T-helper 9 cell (primary cell): ENCODE data around the gene PDZD2.
"Not testable (repeated sequence)": the region's sequence is repeated elsewhere in the genome, so short reads cannot be mapped to it uniquely, and the experiment has no call there.

ENCODE experiments used
- DNase-seq: peaks from one replicate; pipeline ENCODE4 v3.0.0-alpha.2; 2020

Gene PDZD2

DNA sequence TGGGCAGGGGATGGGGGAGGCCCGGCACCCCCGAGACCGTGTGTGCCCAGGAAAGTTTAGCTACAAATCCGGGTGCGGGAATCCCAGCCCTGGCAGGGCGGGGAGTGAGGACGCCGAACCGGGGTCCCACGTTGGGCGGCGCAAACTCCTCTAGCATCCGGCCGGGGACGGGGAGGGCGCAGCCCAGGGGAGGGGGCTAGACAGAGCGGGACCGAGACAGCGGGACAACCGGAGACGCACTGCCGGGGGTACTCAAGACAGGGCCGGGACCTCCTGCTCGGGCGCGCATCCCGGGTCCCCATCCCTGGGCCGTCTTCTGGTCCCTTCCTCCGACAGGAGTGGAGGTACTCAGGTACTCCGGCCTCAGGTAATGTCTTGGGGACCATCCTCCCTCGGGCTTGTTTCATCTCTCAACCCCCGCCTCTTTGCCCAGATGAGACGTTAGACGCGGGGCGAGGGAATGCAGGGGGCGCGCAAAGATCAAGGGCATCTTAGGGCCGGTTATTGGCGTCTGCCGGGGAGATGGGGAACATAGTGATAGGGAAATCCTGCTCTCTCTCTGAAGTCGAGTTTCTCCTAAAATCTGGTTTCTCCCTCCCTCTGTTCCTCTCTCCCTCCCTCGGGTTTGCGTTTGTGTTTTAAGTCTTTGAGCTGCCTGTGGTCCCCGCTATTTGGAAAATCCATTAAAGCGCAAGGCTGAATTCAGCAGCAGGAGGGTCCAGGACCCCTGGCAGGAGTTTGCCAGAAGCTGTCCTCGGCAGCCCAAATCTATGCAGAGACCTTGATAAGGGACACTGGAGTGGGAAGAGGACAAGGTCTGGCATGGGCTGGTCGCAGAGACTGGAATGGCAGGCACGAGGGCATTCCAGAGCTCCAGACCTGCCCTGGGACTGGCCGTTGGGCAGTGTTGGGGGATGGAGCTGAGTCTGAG lies 815 bp downstream of the PDZD2 start:
- DNase-seq = no peak

- DNase-seq = no peak
These were observed 1.6 kb downstream of the PDZD2 start for GRCh38 chr5:31640573-31640972.

GRCh38 chr5:31641059-31641458 lies 2.1 kb downstream of the PDZD2 start:
- DNase-seq = no peak

- DNase-seq = no peak
These were observed 2.6 kb downstream of the PDZD2 start for GRCh38 chr5:31641575-31641974.

- DNase-seq = no peak
These were observed 6.6 kb downstream of the PDZD2 start for GRCh38 chr5:31645420-31646081.

GRCh38 chr5:31648326-31648725 lies 9.4 kb downstream of the PDZD2 start:
- DNase-seq = no peak

DNA sequence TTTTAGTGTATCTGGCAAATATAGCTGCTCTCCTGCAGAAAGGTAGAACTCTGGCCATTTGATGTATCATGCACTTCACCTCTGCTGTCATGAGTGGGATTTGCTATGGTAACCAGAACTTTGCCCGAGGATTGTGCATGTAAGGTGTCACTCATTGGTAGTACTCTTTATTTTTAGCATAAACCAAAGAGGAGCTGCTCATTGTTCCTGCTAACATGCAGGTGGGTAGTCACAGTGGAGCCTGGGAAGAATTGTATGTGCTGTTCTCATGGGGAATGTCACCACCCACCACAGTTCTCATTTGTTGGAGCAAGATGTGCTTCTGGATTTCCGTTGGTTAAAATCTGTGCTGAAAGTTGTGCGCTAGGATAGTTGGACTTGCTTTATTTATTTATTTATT lies 12.3 kb downstream of the PDZD2 start:
- DNase-seq = no peak

GRCh38 chr5:31655491-31655890 lies 16.6 kb downstream of the PDZD2 start:
- no peak for DNase-seq

DNA sequence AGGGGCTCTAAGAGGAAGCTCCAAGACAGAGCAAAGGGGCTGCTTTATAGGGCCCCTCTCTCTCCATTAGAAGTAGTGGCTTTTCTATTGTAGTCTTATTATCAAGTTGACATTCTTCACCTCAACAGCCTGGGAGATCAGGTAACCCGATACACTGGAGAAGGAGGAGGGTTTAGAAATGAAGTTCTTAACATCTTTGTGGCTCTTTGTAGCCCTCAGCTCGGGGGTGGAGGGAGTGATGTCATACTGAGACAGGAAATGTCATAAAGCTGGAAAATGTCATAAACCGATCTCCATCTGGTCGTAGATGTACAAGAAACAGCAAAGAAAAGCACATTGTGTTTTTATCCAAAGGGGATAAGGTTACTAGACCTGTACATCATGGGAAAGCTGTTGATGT lies 17.9 kb downstream of the PDZD2 start:
- no peak for DNase-seq

GRCh38 chr5:31657315-31657979 lies 18.5 kb downstream of the PDZD2 start:
- DNase-seq = no peak

- no peak for DNase-seq
These were observed 22.3 kb downstream of the PDZD2 start for GRCh38 chr5:31661257-31661656.

DNA sequence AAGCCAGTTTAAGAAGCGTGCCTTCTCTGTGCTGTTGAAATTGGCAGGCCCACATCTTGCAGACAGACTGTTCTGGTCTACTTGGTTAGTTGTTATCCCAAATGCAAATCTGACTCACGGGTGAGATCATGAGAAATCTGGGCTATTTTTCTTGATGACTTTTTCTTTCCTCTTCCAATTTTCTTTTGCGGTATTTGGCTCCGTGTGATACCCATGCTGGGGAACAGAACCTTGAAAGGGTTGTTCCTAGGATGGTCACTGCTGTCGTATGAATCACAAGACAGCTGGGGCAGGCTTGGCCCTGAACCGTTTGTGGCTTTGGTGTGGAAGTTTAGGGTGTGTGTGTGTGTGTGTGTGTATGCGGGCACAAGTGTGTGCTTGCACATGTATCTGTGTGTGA lies 24.6 kb downstream of the PDZD2 start:
- DNase-seq = no peak

DNA sequence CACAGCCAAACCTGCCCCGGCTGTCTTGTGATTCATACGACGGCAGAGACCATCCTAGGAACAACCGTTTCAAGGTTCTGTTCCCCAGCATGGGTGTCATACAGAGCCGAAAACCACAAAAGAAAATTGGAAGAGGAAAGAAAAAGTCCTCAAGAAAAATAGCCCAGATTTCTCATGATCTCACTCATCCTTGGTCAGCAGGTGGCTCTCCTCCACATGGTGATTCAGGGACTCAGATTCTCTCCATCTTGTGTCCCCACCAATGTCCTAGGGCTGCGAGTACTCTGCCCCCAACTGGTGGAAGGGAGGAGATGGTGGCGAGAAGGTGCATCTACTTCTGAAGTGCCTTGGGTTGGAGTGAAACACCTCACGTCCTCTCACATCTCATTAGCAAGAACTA lies 25.6 kb downstream of the PDZD2 start:
- no peak for DNase-seq

DNA sequence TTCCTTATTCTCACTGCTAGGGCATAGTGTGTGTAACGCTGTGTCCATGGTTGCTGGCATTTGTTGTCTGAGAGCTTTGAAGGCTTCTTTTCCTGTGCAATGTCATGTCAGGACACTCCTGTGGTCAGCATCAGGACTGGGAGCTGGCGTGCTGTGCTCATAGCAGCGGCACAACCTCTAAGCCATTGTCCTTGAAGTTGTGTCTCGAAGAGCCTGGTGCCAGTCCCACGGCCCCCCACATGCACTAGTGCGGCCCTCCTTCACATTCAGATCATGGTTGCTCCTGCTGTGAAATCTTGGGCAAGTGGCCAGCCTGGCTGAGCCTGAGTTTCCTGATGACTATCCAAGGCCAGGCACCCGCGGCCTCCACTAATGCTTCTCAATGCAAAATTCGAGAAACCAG lies 32.4 kb downstream of the PDZD2 start:
- DNase-seq = no peak

GRCh38 chr5:31674371-31674951 lies 35.5 kb downstream of the PDZD2 start:
- DNase-seq = no peak

- no peak for DNase-seq
These were observed 36.5 kb downstream of the PDZD2 start for GRCh38 chr5:31675472-31675871.

- no peak for DNase-seq
These were observed 39.2 kb downstream of the PDZD2 start for GRCh38 chr5:31678180-31678579.

- DNase-seq = no peak
These were observed 41.6 kb downstream of the PDZD2 start for GRCh38 chr5:31680528-31680927.

DNA sequence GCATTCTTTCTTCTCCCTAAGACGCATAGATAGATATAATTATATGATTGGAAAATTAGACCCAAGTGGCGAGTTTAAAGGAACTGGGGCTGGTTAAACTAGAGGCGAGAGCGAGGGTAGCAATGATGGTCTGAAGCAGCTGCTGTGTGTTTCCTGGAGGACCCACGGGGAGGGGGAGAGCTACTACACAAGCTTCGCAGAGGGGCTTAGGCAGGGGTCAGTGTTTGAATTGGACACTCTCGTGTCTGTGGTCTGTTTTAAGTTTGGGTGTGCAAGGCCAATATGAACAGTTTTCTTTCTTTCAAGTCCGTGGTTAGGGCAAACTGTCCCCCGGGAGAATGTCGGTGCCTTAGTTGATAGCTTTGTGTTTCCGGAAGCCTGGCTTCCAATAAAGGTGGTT lies 43.1 kb downstream of the PDZD2 start:
- DNase-seq = no peak

- no peak for DNase-seq
These were observed 43.9 kb downstream of the PDZD2 start for GRCh38 chr5:31682851-31683250.

GRCh38 chr5:31688515-31689092 lies 49.7 kb downstream of the PDZD2 start:
- DNase-seq = no peak

GRCh38 chr5:31691408-31691807 lies 52.5 kb downstream of the PDZD2 start:
- DNase-seq = not testable (repeated sequence)
